Natural killer cell (primary cell): ENCODE data around the gene TFAP2A. TPM values are rescaled to one million over a fixed set of nuclear protein-coding genes. Genes with fewer than 3 reads are reported as not detected.

Source experiments
- ATAC-seq, 3 donors: fragments of 150-1000 bp in 2 of 3; fragments of 200-7000 bp in 1 of 3; cut with Tn5 transposase; 1 replicate in 1 of 3; 2 replicates in 2 of 3; pipeline ENCODE4 v1.10.0; 2021; ENCODE audit warnings: mild to moderate bottlenecking in 2 of 3, moderate library complexity in 2 of 3
- DNase-seq, 2 donors: peaks; one replicate each; pipeline versions ENCODE4 v3.0.0 to v3.0.0-alpha.2; 2013 to 2021; ENCODE audit warnings: mixed read lengths in 1 of 2
- H3K27ac ChIP-seq: one replicate; pipeline ENCODE4 v1.5.1; 2013; ENCODE audit warnings: mild to moderate bottlenecking, low read length
- H3K27me3 ChIP-seq: one replicate; pipeline ENCODE4 v1.6.1; 2013; ENCODE audit warnings: low read length; ENCODE audit not compliant: control insufficient read depth, insufficient read depth
- H3K36me3 ChIP-seq: one replicate; pipeline ENCODE4 v1.6.1; 2013; ENCODE audit warnings: low read length; ENCODE audit not compliant: control insufficient read depth, insufficient read depth
- H3K4me1 ChIP-seq: one replicate; pipeline ENCODE4 v1.6.1; 2013; ENCODE audit warnings: low read length; ENCODE audit not compliant: control insufficient read depth, insufficient read depth
- H3K4me3 ChIP-seq: one replicate; pipeline ENCODE4 v1.5.1; 2013; ENCODE audit warnings: low read length
- H3K9me3 ChIP-seq: one replicate; pipeline ENCODE4 v1.6.1; 2013; ENCODE audit warnings: low read length; ENCODE audit not compliant: control insufficient read depth, insufficient read depth
- H3K27ac Mint-ChIP-seq, 2 donors: one replicate each; pipeline ENCODE4 v1.8.0; 2022; ENCODE audit warnings: mild to moderate bottlenecking in 2 of 2, mixed read lengths in 2 of 2, moderate library complexity in 1 of 2
- H3K27me3 Mint-ChIP-seq, 2 donors: one replicate each; pipeline ENCODE4 v1.8.0; 2022; ENCODE audit warnings: low read depth in 2 of 2, mixed read lengths in 2 of 2
- H3K36me3 Mint-ChIP-seq: one replicate; pipeline ENCODE4 v1.8.0; 2022; ENCODE audit warnings: mixed read lengths
- H3K4me1 Mint-ChIP-seq, 2 donors: one replicate each; pipeline ENCODE4 v1.8.0; 2022; ENCODE audit warnings: mixed read lengths in 2 of 2
- H3K4me3 Mint-ChIP-seq: one replicate; pipeline ENCODE4 v1.8.0; 2022; ENCODE audit warnings: mild to moderate bottlenecking, moderate library complexity, mixed read lengths
- H3K9me3 Mint-ChIP-seq, 2 donors: one replicate each; pipeline ENCODE4 v1.8.0; 2022; ENCODE audit warnings: mixed read lengths in 2 of 2
- WGBS: methylation state at CpG from one replicate; pipeline ENCODE4 v1.1.7; 2013; ENCODE audit warnings: missing lambda C conversion rate; ENCODE audit not compliant: insufficient coverage; 5-methylcytosine and 5-hydroxymethylcytosine counted together
- intact Hi-C: fragments of 100-400 bp; cut with micrococcal nuclease; formaldehyde crosslinking; loops from one replicate; pipeline ENCODE4 v1.14.2; 2022
- total RNA-seq, 4 donors: library from RNA; stranded (reverse); fragments of 120-200 nt in 1 of 4; gene quantifications; one replicate each; pipeline versions ENCODE4 v1.2.3 to v1.2.4, GENCODE V29; 2013 to 2022
- TF ChIP-seq, protein P1 (sequence below): fragments of 200-600 bp; IDR thresholded peaks from one replicate; pipeline ENCODE4 v1.8.0; 2022; ENCODE audit warnings: antibody characterized with exemption

Gene TFAP2A
- total RNA-seq, 3 donors from 2014 or later (not counting 1 experiment from before 2014, with no cell fraction given): not detected

DNA sequence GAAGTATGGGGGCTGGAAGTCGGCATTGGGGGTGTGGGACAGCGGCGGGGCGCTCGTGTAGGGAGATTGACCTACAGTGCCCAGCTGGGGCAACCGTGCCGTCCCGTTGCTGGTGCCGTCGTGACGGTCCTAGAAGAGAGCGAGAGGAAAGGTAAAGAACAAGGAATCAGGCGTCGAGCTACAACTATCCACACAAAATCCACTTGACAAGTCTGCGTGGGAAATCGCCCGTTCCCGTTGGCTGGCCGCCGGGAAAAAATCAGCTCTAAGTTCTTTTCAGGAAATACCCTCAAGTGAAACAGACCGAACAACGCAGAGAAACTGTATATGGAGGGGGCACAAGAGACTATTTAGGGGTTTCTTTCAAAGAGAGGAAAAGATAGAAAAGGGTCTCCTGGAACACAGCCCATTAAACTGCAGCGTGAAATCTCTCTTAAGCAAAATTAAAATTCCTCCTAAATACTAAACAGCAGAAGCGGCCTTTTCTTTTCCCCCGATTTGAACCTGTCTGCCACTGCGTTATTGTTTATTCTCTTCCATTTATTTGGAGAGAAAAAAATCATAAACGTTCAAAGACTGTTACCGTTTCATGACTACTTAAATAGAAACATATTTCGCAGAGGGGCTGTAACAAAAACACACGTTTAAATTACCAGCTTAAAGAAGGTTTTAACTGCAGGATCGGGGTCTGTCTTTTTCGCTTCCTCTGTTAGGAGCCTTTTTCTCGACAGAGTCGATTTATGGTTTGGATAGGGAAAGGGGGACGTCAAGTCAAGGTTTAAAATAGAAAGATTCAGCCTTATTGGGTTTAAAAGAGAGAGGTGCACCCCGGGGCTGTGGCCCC lies 4.4 kb downstream of the TFAP2A start:
- peaks cover 31% of the 10 kb centered on the region for H3K4me1 ChIP-seq
- peaks cover 2 to 13% of the 10 kb centered on the region in 2 donors for H3K9me3 Mint-ChIP-seq
- ATAC-seq (no peak), DNase-seq (no peak)
- peaks cover 39% of the 10 kb centered on the region for H3K36me3 Mint-ChIP-seq
- peak overlapping the region; percentile 66 to 85 for H3K27ac Mint-ChIP-seq
- 13% methylated on average over 36 of the region's 36 CpGs for WGBS
- no peaks in the 10 kb centered on the region for H3K36me3 ChIP-seq
- intact Hi-C loops: no loop called here
- H3K4me3 ChIP-seq: no peak overlapping the region
- peaks cover 36% of the 10 kb centered on the region for H3K9me3 ChIP-seq
- TF ChIP-seq, protein P1, sequence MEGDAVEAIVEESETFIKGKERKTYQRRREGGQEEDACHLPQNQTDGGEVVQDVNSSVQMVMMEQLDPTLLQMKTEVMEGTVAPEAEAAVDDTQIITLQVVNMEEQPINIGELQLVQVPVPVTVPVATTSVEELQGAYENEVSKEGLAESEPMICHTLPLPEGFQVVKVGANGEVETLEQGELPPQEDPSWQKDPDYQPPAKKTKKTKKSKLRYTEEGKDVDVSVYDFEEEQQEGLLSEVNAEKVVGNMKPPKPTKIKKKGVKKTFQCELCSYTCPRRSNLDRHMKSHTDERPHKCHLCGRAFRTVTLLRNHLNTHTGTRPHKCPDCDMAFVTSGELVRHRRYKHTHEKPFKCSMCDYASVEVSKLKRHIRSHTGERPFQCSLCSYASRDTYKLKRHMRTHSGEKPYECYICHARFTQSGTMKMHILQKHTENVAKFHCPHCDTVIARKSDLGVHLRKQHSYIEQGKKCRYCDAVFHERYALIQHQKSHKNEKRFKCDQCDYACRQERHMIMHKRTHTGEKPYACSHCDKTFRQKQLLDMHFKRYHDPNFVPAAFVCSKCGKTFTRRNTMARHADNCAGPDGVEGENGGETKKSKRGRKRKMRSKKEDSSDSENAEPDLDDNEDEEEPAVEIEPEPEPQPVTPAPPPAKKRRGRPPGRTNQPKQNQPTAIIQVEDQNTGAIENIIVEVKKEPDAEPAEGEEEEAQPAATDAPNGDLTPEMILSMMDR: no peak
- H3K27me3 ChIP-seq: peaks cover 73% of the 10 kb centered on the region
- H3K27ac ChIP-seq: no peak overlapping the region
- H3K27me3 Mint-ChIP-seq: peaks cover 66 to 75% of the 10 kb centered on the region in 2 donors
- peak overlapping the region; percentile 93 for H3K4me3 Mint-ChIP-seq
- H3K4me1 Mint-ChIP-seq: peaks cover 47 to 51% of the 10 kb centered on the region in 2 donors

DNA sequence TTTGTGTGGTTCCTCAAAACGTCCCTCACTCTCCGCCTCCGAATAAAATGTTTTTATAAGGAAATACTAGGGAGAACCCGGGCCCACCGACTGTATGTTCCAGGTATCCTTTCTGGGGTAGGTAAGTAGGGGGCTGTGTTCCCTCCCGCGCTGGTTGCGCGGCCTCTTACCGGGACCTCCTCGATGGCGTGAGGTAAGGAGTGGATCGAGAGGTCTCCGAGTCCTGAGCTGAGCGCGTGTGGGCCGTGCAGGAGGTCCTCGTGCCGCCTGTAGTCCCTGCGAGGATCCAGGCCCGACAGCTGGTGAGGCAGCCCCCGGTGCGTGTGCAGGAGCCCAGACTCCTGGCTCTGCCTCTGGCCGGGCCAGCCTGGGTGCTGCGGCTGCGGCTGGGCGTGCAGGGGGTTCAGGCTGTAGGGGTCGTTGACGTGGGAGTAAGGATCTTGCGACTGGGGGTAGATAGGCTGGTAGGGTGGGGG lies 5.1 kb downstream of the TFAP2A start:
- ATAC-seq: no peak
- peak overlapping the region; percentile 93 for H3K4me3 Mint-ChIP-seq
- TF ChIP-seq, protein P1: no peak
- 21% methylated on average over 30 of the region's 30 CpGs for WGBS
- Histone ChIP-seq H3K9me3 (peaks cover 35% of the 10 kb centered on the region), H3K4me1 (peaks cover 33% of the 10 kb centered on the region), H3K27me3 (peaks cover 67% of the 10 kb centered on the region), H3K27ac (no peak overlapping the region), H3K36me3 (no peaks in the 10 kb centered on the region), H3K4me3 (no peak overlapping the region)
- H3K27me3 Mint-ChIP-seq: peaks cover 62 to 71% of the 10 kb centered on the region in 2 donors
- H3K4me1 Mint-ChIP-seq: peaks cover 44 to 48% of the 10 kb centered on the region in 2 donors
- H3K36me3 Mint-ChIP-seq: peaks cover 39% of the 10 kb centered on the region
- peak overlapping the region; percentile 41 to 66 for H3K27ac Mint-ChIP-seq
- no peak for DNase-seq
- intact Hi-C loops: no loop called here
- H3K9me3 Mint-ChIP-seq: peaks cover 2 to 13% of the 10 kb centered on the region in 2 donors

DNA sequence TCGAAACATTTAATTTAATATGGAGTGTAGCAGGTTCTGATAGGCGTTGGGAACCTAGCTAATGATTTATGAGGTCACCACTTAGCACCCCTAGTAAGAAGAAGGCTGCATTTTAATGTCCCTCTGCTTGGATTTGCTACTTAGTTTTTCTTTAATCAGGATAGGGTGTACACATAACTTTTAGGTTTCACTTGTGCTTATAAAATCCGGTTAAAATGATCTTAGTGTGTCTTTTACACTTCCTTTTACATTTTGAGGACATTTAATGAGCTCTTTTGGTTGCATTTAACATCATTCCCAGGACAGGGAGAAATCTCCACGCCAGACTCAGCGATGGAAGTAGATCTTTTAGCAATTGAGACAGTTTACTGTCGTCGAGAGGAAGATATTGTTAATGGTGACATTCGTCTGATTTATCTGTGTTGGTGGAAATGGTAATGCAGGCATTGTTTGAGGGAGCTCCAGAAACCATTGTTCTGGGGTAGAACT lies 5.6 kb downstream of the TFAP2A start:
- peaks cover 44 to 48% of the 10 kb centered on the region in 2 donors for H3K4me1 Mint-ChIP-seq
- intact Hi-C loops: no loop called here
- peaks cover 60 to 68% of the 10 kb centered on the region in 2 donors for H3K27me3 Mint-ChIP-seq
- TF ChIP-seq, protein P1: no peak
- H3K27ac ChIP-seq: no peak overlapping the region
- ATAC-seq (no peak), DNase-seq (no peak)
- peaks cover 2 to 13% of the 10 kb centered on the region in 2 donors for H3K9me3 Mint-ChIP-seq
- no peaks in the 10 kb centered on the region for H3K36me3 ChIP-seq
- peaks cover 35% of the 10 kb centered on the region for H3K4me1 ChIP-seq
- H3K27me3 ChIP-seq: peaks cover 65% of the 10 kb centered on the region
- H3K9me3 ChIP-seq: peaks cover 37% of the 10 kb centered on the region
- peak overlapping the region; percentile 93 for H3K4me3 Mint-ChIP-seq
- WGBS: 8% methylated on average over 7 of the region's 8 CpGs
- no peak overlapping the region for H3K4me3 ChIP-seq
- peaks cover 39% of the 10 kb centered on the region for H3K36me3 Mint-ChIP-seq
- H3K27ac Mint-ChIP-seq: peak overlapping the region; percentile 41 to 66
